ENCODE data around the gene RHOH.

The RHOH gene

DNA sequence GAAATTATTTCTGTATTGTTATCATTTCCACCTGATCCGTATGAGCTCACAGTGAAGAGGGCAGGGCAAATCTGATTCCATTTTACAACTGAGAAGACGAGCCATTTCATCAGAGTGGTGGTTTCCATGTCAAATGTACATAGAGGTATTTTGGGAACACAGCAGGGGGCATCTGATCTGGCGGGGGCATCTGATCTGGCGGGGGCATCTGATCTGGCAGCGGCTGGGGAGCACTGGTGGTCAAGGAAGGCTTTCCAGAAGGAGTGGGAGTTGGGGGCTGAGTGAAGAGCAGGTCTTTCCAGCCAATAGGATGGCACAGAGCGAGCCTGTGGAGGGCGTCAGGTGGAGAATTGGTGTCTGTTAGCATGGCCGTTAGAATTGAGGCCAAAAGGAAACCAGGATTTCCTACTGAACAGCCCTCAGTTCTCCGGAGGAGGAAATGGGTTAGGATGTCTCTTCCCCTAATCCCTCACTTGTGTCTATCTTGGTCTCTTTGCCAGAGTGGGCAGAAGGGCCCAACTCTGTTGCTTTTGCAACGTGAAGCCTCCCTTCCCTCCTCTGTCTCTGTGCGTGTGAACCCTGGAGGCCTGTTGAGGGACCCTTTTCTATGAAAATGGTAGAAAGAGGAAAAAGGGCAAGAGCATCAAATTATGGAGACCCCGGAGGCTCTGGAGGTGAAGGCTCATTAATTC, 41.3 kb downstream of the RHOH start:
- no peak for DNase-seq (ENCODE audit: low read depth)

DNA sequence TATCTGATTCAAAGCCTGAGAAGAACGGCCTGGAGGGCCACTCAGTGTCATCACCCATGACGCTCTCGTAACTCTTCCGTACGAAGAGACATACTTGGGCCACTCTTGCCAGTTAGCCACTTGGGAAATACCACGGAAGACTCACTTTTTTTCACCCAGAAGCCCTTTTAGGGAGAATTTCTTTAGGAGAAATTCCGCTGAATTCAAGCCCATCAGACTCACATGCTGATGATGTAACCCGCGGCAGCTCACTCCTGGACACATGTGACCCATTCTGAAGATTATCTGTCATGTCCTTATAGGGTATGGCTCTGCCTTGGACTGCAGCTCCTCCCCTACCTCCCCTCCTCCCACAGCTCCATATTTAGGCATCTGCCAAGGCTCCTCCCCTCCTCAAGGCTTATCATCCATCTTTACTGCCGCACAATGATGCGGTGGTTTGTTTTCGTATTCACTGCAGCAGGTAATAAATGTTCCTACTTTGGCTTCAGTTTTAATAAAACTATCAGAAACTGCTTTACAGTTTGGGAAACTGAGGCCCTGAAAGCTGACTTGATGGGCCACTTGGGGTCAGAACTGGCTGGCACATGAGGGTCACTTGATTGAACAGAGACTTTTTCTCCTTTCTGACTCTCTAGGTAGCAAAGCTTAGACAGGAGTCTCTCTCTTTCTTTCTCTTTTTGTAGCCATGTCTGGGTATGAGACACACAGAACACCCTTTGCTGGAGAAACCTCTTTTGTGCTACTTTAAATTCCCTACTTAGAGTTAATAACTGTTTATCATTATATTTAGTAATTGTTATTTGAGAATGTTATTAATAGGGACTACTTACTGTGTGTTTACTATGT, 42.1 kb downstream of the RHOH start:
- DNase-seq (ENCODE audit: low read depth), result no peak

DNA sequence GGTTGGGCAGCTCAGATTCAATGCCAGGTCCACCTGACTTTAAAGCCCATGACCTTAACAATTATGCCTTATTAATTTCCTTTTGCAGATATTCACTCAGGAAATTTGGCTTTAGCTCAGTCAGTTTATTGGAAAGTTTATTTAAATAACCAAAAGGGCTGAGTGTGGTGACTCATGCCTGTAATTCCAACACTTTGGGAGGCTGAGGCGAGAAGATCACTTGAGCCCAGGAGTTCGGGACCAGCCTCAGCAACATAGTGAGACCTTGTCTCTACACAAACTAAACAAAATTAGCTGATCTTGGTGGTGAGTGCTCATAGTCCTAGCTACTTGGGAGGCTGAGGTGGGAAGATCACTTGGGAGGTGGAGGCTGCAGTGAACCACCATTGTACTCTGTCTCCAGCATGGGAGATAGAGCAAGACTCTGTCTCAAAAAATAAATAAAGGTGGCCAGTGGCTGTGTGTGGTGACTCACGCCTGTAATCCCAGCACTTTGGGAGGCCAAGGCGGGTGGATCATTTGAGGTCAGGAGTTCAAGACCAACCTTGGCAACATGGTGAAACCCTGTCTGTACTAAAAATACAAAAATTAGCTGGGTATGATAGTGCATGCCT, 43.3 kb downstream of the RHOH start:
- no peak for DNase-seq (ENCODE audit: low read depth)

DNA sequence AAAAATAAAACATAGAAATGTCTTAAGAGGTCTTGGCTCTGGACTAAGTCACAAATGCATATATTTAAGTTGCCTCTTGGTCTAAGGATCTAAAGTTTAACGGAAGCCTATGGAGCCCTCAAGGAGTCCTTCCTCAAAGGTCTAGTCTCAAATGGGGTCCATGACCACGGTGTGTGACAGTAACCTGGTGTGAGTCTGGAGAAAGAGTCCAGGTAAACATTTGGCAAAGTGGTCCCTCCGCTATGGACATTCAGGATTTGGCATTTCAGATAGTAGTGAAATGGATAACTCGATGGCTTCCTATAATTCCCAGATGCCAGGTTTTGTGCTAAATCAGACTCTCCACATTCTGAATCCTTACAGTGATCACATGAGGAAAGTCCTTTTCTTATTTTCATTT, 44.2 kb downstream of the RHOH start:
- no peak for DNase-seq (ENCODE audit: low read depth)

DNA sequence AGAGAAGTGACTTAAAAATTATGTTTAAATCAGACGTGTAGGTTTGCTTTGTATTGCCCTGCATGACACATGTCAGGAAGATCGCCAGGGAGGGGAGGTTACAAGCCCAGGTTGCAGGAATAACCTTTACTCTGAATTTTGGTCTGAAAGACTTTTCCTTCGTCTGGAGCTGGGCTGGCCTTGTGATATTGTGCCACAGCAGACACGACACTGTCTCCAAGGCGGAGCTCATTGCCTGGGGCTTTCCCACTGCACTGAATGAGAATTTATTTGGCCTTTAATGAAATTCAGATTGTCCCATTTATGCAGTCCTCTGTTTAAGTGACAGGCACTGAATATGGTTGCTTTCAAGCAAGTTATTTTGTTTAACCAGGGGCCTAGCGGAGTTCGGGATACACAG, 45.1 kb downstream of the RHOH start:
- no peak for DNase-seq (ENCODE audit: low read depth)

DNA sequence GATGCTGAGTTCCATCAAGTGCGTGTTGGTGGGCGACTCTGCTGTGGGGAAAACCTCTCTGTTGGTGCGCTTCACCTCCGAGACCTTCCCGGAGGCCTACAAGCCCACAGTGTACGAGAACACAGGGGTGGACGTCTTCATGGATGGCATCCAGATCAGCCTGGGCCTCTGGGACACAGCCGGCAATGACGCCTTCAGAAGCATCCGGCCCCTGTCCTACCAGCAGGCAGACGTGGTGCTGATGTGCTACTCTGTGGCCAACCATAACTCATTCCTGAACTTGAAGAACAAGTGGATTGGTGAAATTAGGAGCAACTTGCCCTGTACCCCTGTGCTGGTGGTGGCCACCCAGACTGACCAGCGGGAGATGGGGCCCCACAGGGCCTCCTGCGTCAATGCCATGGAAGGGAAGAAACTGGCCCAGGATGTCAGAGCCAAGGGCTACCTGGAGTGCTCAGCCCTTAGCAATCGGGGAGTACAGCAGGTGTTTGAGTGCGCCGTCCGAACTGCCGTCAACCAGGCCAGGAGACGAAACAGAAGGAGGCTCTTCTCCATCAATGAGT, 46.6 kb downstream of the RHOH start:
- DNase-seq (ENCODE audit: low read depth), result no peak

DNA sequence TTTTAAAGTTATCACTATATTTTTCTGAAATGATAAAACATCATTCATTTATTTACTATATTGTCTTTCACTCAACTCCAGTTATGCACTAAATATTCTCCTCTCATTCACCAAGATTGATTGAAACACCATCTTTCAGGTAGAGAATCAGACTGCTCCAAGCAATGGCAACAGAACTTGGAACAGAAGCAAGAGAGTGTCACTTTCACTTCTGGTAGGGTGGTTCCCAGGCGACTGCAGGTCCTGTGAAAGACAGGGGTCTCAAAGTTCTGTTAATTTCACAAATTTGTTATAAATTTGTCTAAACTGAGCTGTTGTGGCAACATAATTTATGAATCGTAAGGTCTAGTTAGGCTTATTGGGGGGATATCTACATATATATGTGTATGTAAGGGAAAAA, 47.8 kb downstream of the RHOH start:
- DNase-seq (ENCODE audit: low read depth), result no peak

DNA sequence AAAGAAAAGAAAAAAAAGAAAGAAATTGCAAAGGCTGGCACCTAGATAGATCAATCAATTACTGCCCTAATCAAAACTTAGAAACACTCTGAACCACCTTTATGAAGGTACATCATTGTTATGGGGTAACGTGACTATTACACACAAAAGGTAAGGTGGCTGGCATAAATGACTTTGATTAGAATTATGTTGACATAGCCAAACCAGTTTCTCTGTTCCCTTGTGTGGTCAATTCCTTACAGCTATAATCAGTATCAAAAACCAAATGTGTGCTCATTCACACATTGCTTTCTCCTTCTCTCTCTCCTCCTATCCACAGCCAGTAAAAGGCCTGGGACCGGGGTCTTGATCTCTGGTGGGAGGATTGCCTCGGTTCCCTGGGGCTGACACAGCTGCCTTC, 48.7 kb downstream of the RHOH start:
- DNase-seq (ENCODE audit: low read depth), result no peak

DNA sequence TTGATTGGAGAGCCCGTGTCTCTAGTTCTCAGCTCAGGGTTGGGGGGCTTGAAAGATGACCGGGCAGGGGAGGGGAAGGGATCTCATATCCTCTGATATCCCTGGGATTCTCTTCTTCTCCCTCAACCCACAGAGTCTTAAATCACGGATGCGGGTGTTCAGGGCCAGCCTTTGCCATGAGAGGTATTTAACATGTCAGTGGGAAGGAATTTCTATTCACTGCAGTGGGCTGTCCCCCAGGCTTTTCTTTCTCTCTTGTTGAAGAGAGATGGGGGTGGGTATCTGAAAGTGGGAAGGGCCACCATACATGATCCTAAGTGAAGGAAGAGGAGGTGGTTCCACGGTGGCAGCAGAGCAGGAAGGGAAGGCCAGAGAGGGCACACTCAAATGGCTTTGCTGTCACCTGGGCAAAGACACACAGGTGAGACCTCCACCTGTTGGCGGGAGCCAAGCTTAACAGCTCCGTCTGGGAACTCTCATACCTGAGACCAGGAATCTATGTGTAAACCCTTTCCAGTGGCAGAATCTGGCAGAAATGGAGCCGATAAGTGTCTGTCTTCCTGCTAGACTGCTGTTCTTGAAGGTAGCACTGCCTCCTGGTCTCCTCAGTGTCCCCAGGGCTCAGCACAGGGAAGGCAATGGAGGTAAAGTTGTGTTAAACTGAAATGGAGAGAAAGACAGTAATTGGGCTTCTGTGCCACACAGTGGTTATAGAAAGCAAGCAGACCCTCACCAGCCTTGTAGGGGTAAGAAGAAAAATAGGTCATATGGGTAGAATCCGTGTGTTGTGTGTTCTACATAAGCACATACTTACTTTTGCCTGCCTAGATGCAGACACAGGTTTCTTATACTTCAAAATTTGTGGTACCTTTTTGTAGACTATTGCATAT, 49.4 kb downstream of the RHOH start:
- no peak for DNase-seq (ENCODE audit: low read depth)

DNA sequence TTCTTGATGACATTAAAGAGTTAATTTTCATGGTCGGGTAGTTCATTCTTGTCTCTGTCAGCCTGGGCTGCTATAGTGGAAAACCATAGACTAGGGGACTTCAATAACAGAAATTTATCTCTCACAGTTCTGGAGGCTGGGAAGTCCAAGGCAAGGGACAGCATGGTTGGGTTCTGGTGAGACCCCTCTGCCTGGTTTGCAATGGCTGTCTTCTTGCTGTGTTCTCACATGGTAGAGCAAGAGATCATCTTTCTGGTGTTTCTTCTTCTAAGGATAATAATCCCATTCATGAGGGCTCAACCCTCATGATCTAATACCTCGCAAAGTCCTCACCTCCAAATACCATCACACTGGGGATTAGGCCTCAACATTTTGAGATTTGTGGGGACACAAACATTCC, 50.1 kb downstream of the RHOH start:
- DNase-seq (ENCODE audit: low read depth), result no peak

DNA sequence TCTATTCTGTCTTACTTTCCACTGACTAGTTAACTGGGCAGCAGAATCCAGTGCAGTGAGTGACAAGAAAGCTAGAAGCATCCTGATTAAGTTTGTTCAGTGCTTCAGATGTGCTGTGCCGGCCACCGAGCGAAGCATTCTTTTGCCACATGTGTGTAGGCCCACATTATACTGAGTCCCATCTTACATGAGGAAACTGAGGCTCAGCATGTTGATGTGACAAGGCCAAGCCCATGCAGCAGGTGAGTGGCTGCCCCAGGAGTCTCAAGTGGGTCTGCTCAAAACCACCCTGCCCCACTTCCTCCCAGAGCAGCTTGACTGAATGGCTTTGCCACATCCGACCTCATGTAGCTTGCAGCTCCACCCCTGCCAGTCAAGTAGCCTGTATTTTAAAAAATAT, 50.5 kb downstream of the RHOH start:
- no peak for DNase-seq (ENCODE audit: low read depth)

DNA sequence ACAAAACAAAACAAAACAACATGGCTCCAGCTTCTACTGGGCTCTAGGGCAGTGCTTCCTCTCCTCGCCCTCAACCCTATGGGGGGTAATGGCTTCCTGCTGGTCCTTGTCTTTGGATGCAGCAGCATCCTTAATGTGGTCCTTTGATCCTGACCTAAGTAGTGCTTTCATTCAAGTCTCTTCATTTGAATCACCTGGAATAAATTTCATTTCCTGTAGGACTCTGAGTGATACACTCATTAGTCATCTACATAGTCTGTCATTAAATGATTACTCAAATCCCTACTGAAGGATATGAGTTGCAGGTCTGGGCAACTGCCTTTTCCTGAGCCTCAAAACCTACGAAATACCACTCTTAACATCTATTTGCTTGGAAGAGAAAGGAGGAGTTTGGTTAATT, 54.5 kb downstream of the RHOH start:
- DNase-seq (ENCODE audit: low read depth), result no peak

DNA sequence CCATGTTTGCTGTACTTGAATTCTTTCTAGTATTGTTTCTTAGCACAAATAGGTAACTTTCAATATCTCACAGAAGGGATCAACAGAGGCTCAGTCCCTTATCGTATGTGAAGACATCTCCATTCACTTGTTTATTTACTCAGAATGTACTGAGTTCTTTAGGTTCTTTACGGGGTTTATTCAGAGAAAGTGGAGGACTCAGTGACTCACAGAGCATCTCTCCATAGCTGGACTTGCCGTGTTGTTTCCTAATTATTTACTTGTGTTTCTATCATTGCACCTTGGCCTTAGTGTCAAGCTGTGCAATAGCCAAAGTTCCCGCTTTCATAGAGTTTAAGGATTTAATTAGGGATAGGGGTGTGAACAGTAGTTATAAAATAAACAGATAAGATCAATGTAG, 57.1 kb downstream of the RHOH start:
- no peak for DNase-seq (ENCODE audit: low read depth)

DNA sequence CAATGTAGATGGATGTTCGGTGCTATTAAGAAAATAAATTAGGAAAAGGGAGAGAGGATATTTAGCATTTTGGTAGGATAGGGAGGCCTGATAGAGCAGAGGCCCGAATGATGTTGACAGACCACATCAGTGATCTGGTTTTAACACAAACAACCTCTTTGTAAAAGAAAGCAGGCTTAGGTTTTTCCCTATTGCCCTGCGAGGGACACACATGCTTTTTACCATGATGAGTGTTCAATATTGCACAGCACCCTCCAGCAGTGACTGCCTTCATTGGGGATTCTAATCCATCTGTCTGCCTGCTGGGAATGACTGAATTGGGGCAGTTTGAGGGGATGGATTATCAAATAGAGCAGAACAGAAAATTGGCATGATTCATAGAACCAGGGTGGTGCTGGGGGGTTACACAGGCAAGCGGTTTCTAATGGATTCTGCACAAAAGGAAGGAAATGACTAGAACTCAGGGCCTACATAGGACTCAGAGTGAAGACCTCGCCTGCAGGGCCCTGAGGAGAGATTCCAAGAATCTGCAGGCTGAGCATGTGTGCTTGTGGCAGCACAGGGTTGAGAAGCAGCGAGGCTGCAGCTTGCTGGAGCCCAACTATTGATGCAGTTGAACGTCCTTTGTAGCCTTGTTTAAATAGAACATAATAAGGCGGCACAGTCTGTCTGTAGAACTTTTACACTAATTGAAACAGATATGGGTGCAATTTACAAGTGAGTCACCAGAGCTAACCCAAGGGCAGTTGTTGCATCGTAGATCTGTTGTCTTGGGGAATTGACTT, 58.0 kb downstream of the RHOH start:
- no peak for DNase-seq (ENCODE audit: low read depth)

DNA sequence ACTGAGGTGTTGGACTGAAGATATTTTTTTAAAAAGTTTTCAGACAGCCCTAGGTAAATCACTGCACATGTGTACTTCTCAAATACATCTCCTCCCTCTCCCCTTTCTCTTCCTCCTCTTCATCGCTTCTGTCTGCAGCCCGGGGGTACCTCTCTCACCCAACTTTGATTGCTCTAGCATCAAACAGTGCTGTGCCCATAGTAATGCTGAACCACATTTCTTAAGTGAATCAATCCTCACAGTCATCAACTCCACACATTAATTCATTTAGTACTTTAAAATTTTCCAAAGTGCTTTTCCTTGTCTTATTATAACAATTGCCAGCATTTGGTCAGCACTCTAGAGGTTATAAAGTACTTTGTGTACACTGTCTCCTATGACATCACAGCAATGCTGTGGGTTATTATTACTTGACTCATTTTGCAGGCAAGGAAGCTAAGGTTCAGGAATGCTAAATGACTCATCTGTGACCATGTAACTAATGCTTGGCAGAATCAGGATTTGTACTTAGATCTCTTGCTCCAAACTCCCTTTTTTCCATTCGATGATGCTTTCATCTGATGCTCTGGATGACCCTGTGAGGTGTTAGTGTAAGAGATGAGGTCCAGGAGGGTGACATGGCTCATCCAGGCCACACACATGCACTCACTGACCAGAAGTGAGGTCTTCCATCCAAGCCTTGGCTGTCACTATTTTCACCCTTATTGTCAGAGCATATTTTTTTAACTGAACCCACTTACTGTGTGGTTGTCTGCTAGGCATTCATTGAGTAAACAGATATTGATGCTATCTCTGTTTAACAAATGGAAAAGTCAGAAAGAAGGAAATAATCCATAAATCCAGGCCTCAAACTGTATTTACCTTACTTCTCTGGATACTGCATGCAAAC, 58.8 kb downstream of the RHOH start:
- DNase-seq (ENCODE audit: low read depth), result no peak

DNA sequence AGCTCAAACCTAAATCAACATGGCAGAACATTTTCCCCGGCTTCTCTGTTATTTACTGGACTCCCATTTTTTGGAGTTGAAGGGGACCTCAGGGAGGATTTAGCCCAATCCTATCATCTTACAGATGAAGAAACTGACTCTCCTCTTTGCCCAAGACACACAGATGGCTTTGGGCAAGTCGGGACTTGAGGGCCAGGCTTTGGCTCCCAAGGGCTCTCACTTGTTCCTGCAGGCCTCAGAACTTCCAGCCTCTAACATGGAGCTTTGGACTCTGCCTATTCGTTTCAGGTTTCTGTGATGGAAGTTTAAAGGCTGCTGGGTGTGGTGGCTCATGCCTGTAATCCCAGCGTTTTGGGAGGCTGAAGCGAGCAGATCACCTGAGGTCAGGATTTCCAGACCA, 59.5 kb downstream of the RHOH start:
- no peak for DNase-seq (ENCODE audit: low read depth)

DNA sequence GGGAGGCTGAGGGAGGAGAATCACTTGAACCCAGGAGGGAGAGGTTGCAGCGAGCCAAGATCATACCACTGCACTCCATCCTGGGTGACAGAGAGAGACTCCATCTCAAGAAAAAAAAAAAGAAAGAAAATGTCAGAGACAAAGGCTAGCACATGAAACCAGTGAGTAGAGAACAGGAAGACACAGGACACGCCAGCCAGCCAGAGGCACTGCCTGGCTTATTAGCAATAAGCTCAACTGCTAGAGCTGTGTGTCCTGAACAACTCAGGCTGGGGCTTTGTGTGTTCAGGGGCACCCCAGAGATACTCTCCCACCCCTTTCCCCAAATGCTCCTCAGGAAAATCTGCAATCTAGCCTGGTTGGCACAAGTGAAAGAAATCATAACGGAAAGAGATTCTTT, 60.0 kb downstream of the RHOH start:
- DNase-seq (ENCODE audit: low read depth), result no peak

DNA sequence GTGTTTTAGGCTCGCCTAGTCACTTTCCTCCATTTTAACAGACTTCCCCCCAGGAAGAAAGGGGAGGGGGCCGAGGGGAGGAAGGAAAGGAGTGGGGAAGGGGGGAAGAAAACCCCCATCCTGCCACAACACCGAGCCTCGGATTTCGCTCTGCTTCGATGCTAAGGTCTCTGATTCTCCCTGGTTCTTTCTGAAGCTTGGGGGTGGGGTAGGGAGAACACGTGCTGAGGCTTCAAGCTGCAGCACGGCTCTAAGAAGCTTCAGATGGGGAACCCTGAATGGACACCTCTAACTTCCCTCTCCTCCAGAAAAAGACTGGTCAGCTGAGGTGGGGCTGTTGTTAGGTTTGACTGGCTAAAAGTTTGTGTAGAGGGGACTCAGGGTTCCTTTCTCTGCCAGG, 61.8 kb downstream of the RHOH start:
- DNase-seq (ENCODE audit: low read depth), result no peak

DNA sequence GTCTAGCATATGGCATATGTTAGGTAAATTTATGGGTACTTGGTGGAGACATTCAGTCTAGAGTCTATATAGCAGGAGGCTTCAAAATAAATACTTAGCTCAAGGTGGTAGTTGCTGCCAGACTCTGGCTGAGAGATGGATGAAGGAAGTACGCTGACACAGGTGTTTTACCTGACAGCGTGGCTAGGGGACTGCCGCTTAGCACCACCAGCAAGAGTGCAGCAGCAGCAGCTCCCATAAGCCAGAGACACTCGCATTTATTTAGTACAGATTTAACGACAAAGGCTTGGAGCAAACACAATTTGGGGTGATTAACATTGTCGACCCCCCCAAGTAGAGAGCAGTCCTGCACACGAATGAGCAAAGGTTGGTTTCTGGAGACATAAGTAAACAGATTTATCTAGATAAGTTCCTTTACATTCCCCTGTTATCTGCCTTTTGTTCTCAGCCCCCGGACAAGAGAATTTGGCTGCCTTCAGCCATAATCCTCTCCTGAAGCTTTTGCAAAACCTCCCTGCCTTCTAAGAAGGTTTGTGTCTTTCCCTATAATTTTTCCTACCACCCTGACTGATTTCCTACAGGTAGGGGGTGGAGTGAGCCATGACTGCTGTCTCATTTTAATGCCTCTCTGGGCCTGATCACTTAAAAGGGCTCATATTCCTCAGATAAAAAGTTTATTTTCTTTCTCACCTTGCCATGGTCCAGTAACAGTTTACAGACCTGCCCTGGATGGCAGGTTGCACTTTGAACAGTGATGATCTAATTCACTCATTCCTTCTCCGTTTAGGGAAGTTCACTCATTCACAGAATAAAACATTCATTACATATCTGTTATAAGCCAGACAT, 64.6 kb downstream of the RHOH start:
- no peak for DNase-seq (ENCODE audit: low read depth)
